PC-3 (cell line): ENCODE data around the gene HSPA12B.

Experiments
- CTCF ChIP-seq: fragments of 300-600 bp; sonication (generic); conservative IDR thresholded peaks from 2 replicates; pipeline ENCODE4 v1.5.1; 2017; ENCODE audit warnings: antibody characterized with exemption, low read depth, mild to moderate bottlenecking, low read length
- EZH2 ChIP-seq: fragments of 300-600 bp; sonication (generic); IDR thresholded peaks from one replicate; pipeline ENCODE4 v1.6.1; 2017; ENCODE audit warnings: antibody characterized with exemption, mild to moderate bottlenecking, low read length; ENCODE audit not compliant: unreplicated experiment

DNA sequence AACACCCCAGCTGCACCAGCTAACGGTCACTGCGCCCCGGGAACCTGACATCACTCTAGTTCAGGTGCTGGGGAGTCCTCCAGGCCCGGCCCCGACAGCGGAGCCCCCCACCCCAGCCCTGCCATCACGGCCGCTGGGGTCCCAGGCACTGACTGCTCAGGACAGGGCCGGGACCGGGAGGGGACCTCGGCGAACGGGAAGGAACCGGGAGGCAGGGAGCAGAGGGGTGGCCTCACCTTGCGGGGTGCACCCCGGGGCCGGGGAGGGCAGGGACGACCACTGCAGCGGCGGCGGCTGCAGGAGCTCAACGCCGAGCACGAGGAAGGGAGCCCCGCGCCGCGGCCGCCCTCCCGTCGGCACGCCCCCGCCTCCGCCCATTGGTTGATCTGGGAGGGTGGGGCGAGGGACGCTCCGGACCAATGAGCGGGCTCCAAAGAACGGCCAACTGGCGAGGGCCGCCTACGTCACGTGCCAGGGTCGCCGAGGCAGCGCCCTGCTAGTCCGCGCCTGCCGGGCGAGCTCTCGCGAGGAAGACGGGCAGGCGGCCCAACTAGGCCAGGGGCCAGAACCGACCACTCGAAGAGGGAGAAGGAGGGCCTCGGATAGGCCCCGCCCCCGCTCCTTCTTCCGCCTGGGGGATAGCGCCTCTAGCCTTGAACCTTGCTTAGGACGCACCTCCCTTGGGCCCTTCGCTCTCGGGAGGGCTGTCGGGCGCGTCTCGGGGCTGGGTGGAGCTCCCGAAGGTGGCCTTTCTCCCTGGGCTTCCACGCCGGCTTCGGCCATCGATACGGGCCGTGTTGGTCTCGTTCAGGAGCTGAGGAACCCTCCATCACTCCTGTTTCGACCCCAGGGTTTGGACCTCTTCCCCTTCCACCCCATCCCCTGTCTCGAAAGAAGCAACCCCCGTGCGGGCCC, 35.2 kb downstream of the HSPA12B start, which contains the start of gene ADISSP:
- TF ChIP-seq CTCF (no peak), EZH2 (no peak)
